SHP77 treated with DMSO at 0.1 percent for 48 hours (cell line): ENCODE data around the gene ATP11A.
"Not testable (repeated sequence)": the region's sequence is repeated elsewhere in the genome, so short reads cannot be mapped to it uniquely, and the experiment has no call there.

ENCODE experiments used
- DNase-seq: peaks from one replicate; lab custom pipeline; 2025; lab: John Stamatoyannopoulos, UW

The ATP11A gene

DNA sequence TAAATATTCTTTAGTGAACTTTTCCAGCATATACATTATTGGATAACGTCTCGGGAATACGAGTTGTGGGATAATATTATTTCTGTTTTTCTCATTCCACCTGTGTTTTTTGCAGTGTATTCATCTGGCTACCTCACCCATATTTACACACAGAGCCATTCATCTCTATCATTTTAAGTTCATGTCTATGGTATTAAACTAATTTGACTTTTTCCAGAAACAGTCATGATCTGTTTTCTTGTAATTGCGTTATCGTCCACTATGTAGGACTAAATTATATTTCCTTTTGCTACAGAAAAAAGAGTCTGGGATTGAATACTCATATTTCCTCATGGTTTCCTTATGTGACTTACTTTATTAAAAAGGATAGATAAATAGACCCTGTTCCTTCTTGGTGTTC, 2.7 kb downstream of the ATP11A start:
- no peak for DNase-seq

DNA sequence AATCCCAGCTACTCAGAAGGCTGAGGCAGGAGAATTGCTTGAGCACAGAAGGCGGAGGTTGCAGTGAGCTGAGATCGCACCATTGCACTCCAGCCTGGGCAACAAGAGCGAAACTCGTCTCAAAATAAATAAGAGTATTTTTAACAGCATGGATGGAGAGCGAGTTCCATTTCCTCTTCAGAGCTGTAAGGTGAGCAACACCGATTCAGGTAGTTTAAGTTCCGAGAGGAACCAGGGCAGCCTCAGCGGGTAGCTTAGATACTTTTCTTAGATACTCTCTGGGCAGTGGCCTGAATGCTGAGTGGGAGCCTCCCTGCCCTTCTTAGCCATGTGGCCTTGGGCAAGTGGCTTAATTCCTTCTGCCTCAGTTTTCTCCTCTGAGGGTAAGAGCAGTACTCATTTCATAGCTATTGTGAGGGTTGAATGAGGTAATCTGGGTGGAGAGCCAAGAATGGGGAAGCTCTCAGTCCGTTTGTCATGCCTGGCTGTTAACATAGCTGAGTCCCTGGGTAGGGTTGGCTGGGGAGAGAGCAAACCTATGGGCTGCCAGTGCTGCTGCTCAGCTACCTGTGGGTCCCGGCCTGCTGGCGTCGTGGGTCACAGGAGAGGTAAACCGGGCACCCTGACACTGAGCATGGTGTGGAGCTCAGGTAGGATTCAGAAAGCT, 4.1 kb downstream of the ATP11A start:
- DNase-seq = no peak

DNA sequence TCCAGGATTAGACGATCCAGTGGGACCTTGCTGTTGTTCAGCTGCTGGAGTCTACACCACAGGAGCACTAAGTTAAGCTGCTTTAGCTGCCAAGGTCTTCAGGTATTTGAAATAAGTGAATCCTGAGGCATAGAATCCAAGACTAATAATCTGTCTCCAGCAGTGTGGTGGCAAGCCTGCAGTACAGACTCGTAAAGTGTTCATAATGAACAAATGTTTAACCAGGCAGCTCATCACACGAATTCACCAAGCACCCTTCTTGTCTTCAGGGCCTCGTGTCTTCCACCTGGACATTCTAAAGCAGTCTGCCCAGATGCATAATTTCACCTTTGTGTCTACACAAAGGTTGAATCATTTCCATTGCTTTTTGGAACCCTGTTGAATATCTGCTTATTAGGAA, 5.3 kb downstream of the ATP11A start:
- no peak for DNase-seq

DNA sequence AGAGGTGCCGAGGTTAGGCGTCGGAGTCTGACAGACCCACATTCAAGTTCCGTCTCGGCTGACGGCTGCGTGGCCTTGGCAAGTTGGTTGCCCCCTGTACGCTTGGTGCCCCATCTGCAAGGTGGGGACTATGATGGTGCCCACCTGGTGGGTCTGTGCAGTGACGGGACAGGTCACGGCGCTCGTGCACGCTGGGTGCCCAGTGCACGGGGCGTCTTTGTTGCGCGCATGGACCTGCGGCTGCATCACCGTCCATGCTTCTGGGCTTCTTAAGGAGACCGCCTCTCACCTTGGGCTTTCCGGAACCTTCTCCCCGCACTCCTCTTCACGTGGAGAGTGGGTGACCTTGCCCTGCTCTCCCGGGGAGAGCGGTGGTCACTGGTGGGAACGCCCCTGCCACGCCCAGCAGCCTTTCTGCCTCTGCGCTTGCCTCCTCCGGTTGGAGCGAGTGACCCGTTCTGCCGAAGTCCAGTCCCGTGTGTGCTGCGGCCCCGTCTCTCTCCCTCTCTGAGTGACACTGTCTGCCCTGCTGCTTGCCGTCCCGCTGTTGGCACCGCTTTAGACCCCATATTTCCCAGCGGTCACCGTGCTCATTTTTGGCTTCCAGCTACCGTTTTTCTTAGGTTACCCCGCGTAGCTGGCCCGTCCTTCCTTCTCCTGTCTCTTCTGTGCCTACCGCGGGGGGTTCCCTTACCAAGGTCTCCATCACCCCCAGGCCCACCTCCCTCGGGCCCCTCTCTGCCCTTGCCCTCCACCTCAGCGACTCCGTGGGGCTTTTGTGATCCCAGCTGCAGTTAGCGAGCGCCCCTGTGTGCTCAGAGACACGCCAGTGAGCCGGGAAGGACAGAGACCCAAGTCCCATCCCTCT, 6.4 kb downstream of the ATP11A start:
- DNase-seq = no peak

DNA sequence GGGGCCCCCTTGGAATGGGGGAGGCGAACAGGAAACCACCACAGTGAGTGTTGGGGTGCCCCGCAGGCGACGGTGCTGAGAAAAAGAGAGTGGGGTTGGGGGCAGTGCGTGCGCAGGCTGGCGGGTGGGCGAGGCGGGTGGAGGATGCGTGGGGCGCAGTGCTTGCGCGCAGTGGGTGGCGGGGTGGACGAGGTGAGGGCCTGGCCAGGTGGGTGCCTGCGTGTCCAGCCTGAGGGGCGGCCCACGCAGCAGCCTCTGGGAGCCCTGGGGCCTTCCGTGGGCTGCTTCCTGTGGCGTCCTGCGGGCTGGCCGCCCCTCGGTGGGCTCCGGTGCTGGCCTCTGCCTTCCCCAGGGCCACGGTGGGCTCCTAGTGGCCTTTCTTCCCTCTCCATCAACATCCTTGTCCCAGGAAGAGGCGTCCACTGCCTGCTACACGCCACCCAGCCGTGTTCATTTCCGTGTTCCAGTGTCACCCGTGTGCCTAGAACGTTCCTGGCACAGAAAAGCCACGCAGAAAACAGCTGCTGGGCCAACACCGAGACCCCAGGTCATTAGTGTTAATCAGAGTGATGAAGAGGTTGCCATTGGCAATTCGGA, 7.1 kb downstream of the ATP11A start:
- no peak for DNase-seq

DNA sequence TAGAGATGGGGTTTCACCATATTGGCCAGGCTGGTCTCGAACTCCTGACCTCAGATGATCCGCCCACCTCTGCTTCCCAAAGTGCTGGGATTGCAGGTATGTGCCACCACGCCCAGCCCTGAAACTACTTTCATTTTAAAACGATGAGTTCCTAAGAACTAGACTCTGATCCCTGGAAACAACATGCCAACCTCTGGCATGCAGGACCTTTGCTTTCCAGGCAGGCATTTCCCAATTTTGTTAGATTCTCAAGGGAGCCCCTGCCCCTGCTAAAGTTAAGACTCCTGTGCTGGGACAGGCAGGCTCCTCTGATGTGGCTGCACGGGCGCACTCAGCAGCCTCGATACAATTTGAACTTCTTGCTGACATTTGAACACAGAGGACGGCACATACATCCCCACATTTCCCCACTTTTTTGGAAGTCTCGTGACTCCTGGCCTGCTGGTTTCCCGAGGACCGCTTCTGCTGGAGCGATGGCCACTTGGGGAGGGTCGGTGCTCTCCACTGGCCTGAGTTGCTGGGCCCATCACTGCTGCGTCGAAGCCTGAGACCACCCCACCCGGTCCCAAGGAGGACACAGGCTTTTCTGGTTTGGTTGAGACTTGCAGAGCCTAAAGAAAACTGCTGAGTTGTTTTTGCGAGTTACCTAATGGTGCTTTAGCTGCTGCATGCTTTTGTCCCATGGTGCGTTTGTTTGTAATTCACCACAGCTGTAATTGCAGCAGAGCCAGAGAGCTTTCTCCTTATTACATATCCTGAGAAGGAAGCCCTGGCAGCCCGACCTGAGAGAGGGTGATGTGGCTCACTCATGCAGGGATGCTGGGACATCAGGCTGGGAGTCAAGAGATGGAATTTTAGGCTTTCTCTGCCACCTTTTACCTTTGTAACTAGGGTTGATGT, 8.2 kb downstream of the ATP11A start:
- DNase-seq = no peak

DNA sequence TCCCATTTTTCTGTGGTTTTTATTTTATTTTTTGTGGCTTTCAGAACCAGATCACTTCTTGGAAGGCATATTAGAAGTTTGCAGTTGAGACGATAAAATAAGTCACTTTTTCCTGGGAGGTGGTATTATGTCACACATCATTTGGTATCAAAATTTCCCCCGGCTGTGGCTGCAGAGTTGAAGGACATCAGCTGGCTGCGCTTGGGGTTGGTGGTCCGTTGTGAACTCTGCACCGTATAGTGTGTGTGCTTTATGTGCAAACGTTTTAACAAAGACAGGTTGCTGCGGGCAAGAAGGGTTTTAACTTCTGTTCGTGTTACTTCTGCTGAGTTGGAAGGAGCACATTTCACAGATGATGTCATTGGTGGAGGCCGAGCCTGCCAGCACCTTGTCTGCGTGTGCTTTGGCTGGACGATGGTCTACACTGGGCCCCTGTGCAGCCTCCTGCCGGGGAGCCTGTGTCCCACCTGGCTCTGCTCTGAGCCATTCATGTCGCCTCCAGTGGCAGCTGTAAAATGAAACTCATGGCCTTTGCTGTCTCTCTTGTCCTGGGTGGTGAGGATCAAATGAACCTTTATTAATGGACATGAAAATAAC, 9.6 kb downstream of the ATP11A start:
- DNase-seq = no peak

DNA sequence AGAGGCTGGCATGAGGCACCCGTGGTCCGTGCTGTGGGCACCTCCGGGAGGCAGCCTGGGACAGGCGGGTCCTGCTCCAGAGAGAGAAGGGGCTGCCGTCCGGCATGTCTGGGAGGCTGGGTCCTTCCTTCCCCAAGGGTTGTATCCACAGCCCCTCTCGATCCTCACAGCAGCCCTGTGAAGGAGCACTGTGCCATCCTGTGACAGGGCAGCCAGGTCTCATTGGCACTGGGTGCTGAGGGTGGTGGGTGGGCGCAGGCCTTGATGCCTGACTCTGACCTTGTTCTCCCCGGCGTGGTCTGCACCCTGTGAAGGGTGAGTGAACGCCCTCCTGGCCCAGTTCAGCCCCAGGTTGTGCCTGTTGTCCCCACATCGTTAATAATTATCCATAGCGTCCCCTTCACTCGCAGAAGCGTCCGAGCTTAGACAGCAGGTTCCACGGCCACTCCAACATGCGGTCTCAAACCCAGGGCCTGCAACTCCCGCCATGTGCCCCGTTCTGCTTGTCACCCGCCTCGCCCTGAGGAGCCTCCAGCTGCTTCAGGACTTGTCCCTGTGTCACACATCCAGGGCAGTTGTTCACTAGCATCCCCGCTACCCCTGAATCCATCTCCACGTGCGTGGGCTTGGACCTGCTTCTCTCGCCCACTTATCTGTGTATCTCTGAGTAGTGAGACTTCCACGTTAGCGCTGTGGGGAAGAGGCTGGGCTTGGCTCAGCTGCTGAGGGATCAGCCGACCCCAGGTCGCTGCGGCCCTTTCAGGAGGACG, 10.6 kb downstream of the ATP11A start:
- DNase-seq = no peak

DNA sequence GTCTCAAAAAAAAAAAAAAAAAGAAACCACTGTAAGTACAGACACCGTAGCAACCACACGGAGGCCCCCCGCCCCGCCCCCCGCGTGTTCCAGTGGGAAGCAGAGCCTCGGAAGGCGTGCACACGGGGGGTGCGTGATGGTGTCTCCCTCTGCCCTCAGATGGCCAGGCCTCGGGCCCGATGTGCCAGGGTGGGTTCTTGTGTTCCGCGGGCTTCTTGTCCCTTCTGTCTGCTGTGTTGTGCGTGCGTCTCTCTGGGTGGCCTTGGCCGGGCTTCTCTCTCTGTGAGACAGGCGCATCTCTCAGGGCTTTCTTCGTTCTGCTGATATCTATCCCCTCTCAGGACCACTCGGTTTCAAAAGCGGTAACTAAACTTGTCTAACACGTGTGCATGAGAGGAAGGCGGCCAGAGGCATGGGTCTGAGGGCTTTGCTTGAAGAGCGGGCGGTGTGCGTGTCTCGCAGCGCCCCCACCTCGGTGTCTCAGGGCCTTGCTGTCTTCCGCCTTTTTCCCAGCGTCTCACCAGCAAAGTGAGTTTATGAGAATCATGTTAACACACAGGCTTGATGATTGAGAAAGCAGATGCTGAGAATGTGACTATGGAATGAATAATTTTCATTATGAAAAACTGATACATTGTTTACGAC, 12.6 kb downstream of the ATP11A start:
- DNase-seq = no peak

DNA sequence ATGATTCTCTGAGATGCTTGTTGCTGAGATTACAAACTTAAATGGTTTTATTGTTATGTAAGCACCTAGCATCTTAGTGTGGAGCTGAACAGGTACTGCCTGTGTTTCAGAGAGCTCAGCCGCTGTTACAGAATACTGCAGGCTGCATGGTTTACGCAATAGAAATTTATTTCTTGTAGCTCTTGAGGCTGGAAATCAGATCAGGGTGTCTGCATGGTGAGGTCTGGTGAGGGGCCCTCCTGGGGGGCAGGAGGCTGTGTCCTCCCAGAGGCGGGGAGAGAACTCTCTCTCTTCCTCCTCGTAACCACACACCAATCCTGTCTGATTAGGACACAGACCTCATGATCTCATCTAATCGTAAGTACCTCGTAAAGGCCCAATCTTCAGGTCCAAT, 13.1 kb downstream of the ATP11A start:
- DNase-seq = no peak

DNA sequence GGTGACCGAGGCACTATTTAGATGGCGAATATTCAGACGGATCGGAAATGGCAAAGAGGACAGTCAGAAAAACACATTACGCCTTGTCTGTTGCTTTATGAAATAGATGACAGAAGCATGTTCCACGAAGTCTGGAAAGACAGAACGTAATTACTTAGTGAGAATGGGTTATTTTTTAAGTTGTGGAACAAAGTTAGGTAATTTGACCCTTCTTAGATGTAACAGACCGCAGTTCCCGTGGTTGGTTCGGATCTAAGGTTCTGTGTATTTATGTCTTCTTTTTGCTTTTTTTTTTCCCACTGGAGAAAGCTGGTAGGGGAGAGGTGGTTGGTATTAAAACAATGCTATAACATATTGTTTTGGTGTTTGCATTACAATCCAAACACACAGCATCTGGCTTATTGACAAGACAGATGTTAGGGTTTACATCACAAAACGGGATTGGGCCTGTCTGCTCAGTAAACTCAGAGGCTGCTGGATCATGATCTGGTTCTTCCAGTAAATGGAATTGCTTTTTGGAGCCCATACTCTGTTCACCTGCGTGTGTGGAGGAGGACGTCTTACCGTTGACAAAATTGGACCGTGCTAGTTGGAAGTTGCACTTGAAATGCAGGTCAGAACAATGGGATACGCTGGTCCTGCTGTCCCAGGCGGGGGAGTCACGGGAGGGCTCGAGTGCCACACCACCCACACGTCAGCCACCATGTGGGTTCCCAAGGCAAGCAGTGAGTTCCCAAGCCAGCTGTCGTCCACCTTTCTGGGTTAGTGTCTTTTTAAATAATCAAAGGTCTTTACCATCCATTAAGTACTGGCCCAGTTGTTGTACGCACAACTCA, 13.8 kb downstream of the ATP11A start:
- DNase-seq = no peak

DNA sequence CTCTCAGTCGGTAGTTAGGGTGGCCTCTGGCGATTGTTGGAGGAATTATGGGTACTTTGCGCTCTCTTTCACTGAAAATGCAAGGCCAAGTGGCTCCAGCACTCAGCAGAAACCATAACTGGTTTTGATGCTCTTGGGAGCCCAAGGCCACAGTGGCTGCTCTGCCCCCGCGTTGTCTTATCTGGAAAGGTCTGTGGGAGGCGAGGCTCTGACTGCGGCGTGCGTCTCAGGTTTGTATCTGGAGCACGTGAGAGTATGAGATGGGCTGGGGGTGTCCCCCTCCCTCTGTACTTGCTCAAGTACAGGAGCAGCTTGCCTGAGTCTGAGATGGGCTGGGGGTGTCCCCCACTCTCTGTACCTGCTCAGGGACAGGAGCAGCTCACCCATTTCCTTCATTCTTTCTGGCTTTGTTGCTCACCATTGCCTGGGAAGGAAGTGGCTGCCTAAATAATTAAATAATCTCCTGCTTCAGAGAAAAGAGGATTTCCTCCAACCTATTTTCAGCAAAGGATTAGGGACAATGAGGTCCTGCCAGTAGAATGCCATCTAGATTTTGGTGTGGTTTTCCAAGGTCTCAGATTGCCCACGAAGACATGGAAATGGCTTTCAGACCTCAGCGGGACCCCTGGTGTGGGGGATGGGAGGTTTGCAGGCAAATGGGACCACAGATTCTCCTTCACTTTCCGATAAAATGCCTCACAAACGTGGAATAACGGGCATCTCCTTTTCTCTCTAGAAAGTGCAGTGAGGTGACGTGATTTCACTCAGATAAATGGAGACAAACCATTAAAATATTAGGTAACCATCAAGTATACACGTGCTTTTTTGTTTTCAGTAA, 14.7 kb downstream of the ATP11A start:
- no peak for DNase-seq

DNA sequence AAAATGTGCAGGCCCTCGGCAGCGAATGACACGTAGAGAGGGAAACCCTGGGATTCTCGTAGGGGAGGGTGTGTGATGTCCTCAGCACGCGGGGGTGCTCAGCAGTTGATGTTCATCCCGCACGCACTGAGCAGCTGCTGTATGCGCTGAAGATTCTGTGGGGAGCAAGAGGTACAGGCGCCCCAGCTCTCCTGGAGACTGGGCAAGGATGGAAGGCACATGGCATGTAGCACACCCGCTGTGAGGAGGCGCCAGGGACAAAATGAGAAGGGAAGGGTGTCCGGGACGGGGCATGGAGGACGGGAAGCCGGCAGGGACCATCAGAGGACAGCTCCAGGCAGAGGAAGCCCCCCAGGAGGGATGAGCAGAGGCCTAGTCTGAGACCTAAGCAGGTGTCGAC, 15.4 kb downstream of the ATP11A start:
- no peak for DNase-seq

DNA sequence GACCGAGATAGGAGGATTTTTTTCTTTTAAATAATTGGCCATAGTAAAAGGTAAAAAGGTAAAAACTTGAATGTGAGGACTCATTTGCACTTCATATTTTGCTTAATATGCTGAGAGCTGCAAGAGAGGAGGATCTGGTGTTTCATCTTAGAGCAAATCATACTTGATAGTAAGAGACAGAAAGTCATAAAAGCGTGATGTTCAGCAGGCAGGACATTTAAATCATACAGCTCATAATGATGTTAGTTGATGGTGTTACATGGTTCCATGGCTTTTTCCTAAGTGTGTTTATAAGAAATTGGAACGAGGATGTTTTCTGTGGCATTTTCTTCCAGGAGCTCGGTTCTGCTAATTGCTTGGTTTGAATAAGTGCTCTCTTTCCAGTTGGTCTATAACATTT, 16.3 kb downstream of the ATP11A start:
- no peak for DNase-seq

DNA sequence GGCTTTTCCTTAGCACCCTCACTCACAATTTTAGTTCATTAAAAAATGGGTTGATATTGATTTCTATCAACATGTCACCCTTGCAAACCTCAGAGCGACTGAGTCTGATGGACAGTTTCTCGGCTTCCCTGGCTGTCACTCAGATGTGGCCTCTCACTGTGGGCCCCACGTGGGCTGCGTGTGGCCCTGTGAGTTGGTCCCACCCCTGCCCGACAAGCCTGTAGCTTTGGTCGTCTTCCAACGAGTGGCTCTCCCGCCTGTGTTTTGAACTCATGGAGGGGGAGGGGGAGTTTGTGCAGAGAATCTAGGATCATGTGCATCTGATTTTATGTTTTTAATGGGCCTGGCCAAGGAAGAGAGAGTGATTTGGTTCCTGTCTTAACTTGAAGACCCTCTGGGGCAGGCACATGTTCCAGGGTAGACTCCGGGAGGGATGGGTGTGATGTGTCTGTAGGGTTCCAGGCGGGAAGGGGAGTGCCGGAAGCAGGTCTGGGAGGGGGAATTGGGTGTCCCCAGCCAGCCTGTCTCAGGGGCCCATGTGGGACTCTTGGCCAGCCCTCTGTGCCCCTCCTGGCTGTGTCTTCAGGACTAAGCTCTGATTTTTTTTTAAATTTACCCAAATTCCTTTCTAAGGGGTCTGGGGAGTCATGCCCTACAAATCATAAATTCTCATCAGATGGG, 18.9 kb downstream of the ATP11A start:
- DNase-seq = no peak

DNA sequence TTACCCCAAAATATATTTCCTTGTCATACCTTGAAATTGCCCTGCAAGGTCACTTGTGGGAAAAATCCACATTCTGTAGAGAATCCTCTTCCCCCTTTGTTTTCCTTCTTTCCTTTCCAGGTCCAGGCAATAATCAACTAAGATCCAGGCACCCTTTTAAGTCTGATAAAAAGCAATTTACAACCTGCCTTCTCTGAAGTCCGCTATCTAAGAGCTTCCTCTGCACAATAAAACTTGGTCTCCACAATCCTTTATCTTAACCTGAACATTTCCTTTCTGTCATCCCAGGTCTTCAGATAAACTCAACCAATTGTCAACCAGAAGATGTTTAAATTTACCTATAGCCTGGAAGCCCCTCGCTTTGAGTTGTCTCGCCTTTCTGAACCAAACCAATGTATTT, 19.5 kb downstream of the ATP11A start:
- not testable (repeated sequence) for DNase-seq

DNA sequence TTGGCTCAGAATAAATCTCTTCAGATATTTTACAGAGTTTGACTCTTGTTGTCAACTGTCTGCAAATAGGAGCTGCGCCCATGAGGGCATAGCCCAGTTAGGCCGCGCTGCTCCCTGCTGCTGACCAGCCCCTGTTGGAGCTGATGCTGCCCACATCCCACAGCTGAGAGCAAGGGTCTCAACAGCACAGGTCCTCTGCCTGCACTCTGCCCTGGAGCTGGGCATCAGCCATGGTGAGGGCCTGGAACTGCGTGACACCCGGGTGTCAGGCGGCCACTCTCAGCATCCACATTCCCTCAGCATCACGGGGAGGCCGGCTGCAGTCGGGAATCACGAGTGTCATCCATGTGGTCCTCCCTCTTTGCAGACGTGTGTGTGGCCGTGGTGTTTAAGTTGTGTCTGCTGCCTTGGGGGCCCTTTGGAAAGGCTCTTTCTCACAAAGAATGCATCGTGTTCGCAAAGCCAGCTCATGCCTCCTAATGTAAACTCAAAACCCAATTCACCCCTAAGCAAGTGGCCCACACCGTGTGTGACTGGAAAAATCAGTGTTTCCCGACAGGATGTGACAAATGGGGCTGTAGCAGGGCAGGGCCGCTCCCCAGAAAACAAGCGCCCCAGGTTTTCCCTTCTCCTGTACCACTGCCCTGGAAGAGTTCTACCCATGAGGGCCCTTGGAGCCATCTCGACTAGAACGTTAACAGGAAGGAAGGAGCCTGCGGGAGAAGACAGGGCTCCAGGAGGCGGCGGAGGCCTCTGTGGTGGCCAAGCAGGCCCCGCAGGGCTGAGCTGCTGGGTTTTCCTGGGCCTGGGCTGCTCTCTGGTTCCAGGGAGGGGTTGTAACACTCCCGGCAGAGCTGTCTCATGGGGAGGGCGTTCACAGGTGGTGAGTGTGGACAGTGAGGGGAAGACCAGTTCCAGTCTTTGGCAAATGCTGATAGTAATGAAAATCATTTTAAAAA, 20.3 kb downstream of the ATP11A start:
- DNase-seq = no peak
